CD4-positive, alpha-beta T cell (primary cell): ENCODE results near the gene GDPD4. TPM values are rescaled to one million over a fixed set of nuclear protein-coding genes. Genes with fewer than 3 reads are reported as not detected.

ENCODE experiments used
- ATAC-seq: fragments of 200-7000 bp; cut with Tn5 transposase; one replicate; pipeline ENCODE4 v1.10.0; 2022; ENCODE audit warnings: mild to moderate bottlenecking; ENCODE audit not compliant: poor library complexity
- CTCF ChIA-PET: fragments of 350-600 bp; sonication (Branson Sonifier 250); formaldehyde crosslinking; loops from one replicate; lab custom pipeline; 2021; ENCODE audit warnings: antibody characterized with exemption, inconsistent platforms; lab: Charles Lee
- POLR2A ChIA-PET: fragments of 350-600 bp; sonication (Branson Sonifier 250); formaldehyde crosslinking; loops from one replicate; lab custom pipeline; 2021; ENCODE audit warnings: antibody characterized with exemption, inconsistent platforms; lab: Charles Lee
- DNase-seq, 14 experiments: peaks; one replicate each; pipeline ENCODE4 v3.0.0-alpha.2; 2013 to 2020; ENCODE audit warnings: mixed read lengths in 2 of 14
- H3K27ac ChIP-seq, 2 donors: one replicate each; pipeline versions ENCODE4 v1.5.1 to v1.7.0; 2013; ENCODE audit warnings: low read length in 2 of 2, low read depth in 1 of 2, mild to moderate bottlenecking in 1 of 2
- H3K27me3 ChIP-seq, 2 experiments: 1 replicate in 1 of 2; 2 replicates in 1 of 2; pipeline versions ENCODE4 v1.6.1 to v1.7.0; 2013; ENCODE audit warnings: low read length in 2 of 2, control low read depth in 1 of 2, mild to moderate bottlenecking in 1 of 2, moderate library complexity in 1 of 2; ENCODE audit not compliant: insufficient read depth in 2 of 2, control insufficient read depth in 1 of 2
- H3K36me3 ChIP-seq: one replicate; pipeline ENCODE4 v1.6.1; 2013; ENCODE audit warnings: low read length, control low read depth; ENCODE audit not compliant: insufficient read depth
- H3K4me1 ChIP-seq: one replicate; pipeline ENCODE4 v1.6.1; 2013; ENCODE audit warnings: low read length, control low read depth; ENCODE audit not compliant: insufficient read depth
- H3K4me3 ChIP-seq: one replicate; pipeline ENCODE4 v1.5.1; 2013; ENCODE audit warnings: mild to moderate bottlenecking, low read length, moderate library complexity
- H3K9me3 ChIP-seq, 2 experiments: 1 replicate in 1 of 2; 2 replicates in 1 of 2; pipeline versions ENCODE4 v1.6.1 to v1.7.0; 2013; ENCODE audit warnings: low read length in 2 of 2, mild to moderate bottlenecking in 2 of 2, control low read depth in 1 of 2, moderate library complexity in 1 of 2; ENCODE audit not compliant: control insufficient read depth in 1 of 2, insufficient read depth in 1 of 2
- H3K27ac Mint-ChIP-seq: one replicate; pipeline ENCODE4 v1.8.0; 2020; ENCODE audit warnings: mixed read lengths
- H3K27me3 Mint-ChIP-seq: one replicate; pipeline ENCODE4 v1.8.0; 2021; ENCODE audit warnings: mixed read lengths
- H3K36me3 Mint-ChIP-seq: one replicate; pipeline ENCODE4 v1.8.0; 2021; ENCODE audit warnings: low read depth, mixed read lengths
- H3K4me1 Mint-ChIP-seq: one replicate; pipeline ENCODE4 v1.8.0; 2021; ENCODE audit warnings: low read depth, mixed read lengths
- H3K4me3 Mint-ChIP-seq: one replicate; pipeline ENCODE4 v1.8.0; 2020; ENCODE audit warnings: mild to moderate bottlenecking, mixed read lengths
- H3K9me3 Mint-ChIP-seq: one replicate; pipeline ENCODE4 v1.8.0; 2020; ENCODE audit warnings: mixed read lengths
- CTCF ChIP-seq: fragments of 200-600 bp; IDR thresholded peaks from one replicate; pipeline ENCODE4 v1.8.0; 2022; ENCODE audit warnings: antibody characterized with exemption, mild to moderate bottlenecking
- intact Hi-C, 2 experiments: fragments of 100-400 bp; cut with DNase I in 1 of 2; cut with micrococcal nuclease in 1 of 2; formaldehyde crosslinking; loops; one replicate each; pipeline versions ENCODE4 v1.15.1 to v1.9.0; 2023 to 2025; cut with DNase I, micrococcal nuclease
- total RNA-seq, 174 experiments: library from RNA in 2 of 174; stranded (reverse) in 2 of 174; gene quantifications; one replicate each; pipeline ENCODE4 v1.2.3 and lab custom pipeline; 2021 to 2026

GDPD4 gene
- total RNA-seq, 2 experiments from 2014 or later, result not detected

DNA sequence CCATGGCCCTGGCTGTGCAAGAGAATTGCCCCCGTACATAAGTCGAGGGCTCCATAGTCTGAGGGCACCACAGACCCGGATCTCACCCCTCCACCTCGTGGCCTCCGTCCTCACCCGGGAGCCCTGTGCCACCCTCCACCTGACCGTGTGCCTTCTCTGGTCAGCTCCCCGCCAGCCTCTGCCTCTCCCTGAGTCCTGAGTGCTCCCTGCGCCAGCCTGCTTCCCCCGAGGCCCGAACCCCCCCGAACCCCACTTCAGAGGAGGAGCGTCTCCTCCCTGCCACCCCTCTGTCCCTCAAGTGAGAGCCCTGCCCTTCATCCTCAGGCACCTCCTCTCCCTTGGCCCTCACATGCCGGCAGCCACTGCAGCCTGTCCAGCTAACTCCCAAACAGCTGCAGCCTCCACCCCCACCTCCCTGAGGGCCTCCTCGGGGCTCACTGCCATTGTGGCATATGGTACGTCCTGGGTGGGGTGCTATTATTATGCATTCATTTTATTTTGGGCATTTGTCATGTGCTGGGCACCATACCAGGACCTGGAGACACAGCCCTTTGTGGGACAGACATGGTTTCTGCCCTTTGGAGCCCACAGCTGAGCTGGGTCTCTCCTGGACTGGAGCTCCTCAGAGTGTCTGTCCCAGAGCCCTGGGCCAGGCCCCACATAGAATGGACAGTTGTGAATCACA, 106.3 kb downstream of the GDPD4 start:
- no peaks in the 10 kb centered on the region for H3K4me1 Mint-ChIP-seq
- H3K27me3 Mint-ChIP-seq, result no peaks in the 10 kb centered on the region
- CTCF ChIA-PET, result no interaction called here
- TF ChIP-seq CTCF, result no peak
- intact Hi-C loops, result no loop called here
- no peak overlapping the region for H3K4me3 Mint-ChIP-seq
- DNase-seq, result no peak
- POLR2A ChIA-PET, result no interaction called here
- Histone ChIP-seq H3K36me3 (no peaks in the 10 kb centered on the region), H3K4me3 (no peak overlapping the region), H3K4me1 (no peaks in the 10 kb centered on the region), H3K27me3 (no peaks in the 10 kb centered on the region), H3K27ac (no peak overlapping the region), H3K9me3 (no peaks in the 10 kb centered on the region)
- H3K9me3 Mint-ChIP-seq, result no peaks in the 10 kb centered on the region
- no peak overlapping the region for H3K27ac Mint-ChIP-seq
- H3K36me3 Mint-ChIP-seq, result no peaks in the 10 kb centered on the region
- ATAC-seq, result no peak

DNA sequence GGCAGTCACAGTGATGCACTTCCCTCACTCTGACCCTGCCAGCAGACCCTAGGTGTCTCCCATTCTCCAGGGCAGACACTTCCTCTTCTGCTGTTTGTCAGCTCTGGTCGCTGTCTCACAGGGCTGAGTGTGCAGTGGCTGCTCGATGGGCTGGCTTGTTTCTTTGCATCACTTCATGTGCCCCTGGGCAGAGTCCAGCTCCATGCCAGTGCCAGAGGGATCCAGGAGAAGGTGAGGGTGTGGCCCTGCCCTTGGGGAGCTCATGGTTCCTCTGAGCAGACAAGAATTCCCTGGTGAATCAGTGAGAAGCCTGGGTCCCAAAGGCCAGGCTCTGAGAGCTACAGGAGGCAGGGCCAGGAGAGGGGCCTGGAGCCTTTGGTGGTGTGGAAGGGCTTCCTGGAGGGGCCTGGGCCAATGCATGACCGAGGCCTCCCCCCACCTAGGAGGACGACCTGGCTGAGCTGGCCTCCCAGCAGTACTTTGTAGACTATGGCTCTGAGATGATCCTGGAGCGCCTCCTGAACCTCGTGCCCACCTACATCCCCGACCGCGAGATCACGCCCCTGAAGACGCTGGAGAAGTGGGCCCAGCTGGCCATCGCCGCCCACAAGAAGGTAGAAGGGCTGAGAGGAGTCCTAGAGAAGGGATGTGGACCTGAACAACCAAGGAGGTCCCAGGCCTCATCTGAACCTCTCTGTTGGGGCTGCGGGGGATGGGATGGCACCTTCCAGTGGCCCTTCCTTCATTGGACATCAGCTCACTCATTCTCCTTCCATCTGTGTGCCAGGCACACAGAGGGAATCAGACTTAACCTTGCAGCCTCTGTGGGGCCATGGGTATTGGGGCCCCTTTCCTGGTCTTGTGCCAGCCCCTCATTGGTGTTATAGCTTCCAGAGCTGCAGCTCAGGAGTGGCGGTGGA, 107.3 kb downstream of the GDPD4 start:
- Mint-ChIP-seq H3K36me3 (no peaks in the 10 kb centered on the region), H3K9me3 (no peaks in the 10 kb centered on the region), H3K27ac (no peak overlapping the region), H3K4me3 (no peak overlapping the region), H3K27me3 (no peaks in the 10 kb centered on the region), H3K4me1 (no peaks in the 10 kb centered on the region)
- intact Hi-C loops, result no loop called here
- no peaks in the 10 kb centered on the region for H3K9me3 ChIP-seq
- DNase-seq (no peak), ATAC-seq (no peak)
- no peak overlapping the region for H3K27ac ChIP-seq
- H3K27me3 ChIP-seq, result no peaks in the 10 kb centered on the region
- no peaks in the 10 kb centered on the region for H3K4me1 ChIP-seq
- ChIA-PET CTCF (no interaction called here), POLR2A (no interaction called here)
- H3K36me3 ChIP-seq, result no peaks in the 10 kb centered on the region
- H3K4me3 ChIP-seq, result no peak overlapping the region
- TF ChIP-seq CTCF, result no peak

DNA sequence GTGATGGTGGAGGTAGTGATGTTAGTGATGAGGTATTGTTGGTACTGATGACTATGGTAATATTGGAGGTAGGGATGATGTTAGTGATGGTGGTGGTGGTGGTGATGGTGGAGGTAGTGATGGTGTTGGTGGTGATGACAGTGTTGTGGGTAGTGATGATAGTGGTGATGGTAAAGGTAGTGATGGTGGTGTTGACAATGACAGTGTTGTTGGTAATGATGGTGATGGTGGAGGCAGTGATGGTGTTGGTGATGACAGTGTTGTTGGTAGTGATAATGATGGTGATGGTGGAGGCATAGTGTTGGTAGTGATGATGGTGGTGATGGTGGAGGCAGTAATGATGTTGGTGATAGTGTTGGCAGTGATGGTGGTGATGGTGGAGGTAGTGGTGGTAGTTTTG, 108.3 kb downstream of the GDPD4 start:
- H3K9me3 Mint-ChIP-seq, result no peaks in the 10 kb centered on the region
- no peaks in the 10 kb centered on the region for H3K4me1 ChIP-seq
- H3K36me3 Mint-ChIP-seq, result no peaks in the 10 kb centered on the region
- intact Hi-C loops, result no loop called here
- H3K27ac Mint-ChIP-seq, result no peak overlapping the region
- H3K4me1 Mint-ChIP-seq, result no peaks in the 10 kb centered on the region
- H3K27ac ChIP-seq, result no peak overlapping the region
- no peaks in the 10 kb centered on the region for H3K27me3 Mint-ChIP-seq
- CTCF ChIA-PET, result no interaction called here
- DNase-seq, result no peak
- no peak for TF ChIP-seq CTCF
- no peaks in the 10 kb centered on the region for H3K27me3 ChIP-seq
- H3K4me3 Mint-ChIP-seq, result no peak overlapping the region
- H3K36me3 ChIP-seq, result no peaks in the 10 kb centered on the region
- no peaks in the 10 kb centered on the region for H3K9me3 ChIP-seq
- ATAC-seq, result no peak
- H3K4me3 ChIP-seq, result no peak overlapping the region
- POLR2A ChIA-PET, result no interaction called here
